WERI-Rb-1 (cell line): ENCODE measurements around the gene CCDC174.

Experiments
- DNase-seq: peaks from one replicate; pipeline ENCODE4 v3.0.0-alpha.2; 2020
- H3K27ac ChIP-seq: fragments of 250-450 bp; sonication (Bioruptor Pico); 2 replicates; pipeline ENCODE4 v1.5.1; 2020; ENCODE audit warnings: mild to moderate bottlenecking, moderate library complexity
- H3K27me3 ChIP-seq: fragments of 250-450 bp; sonication (Bioruptor Pico); 2 replicates; pipeline ENCODE4 v1.5.1; 2021; ENCODE audit warnings: mild to moderate bottlenecking, low read depth, moderate library complexity; ENCODE audit not compliant: insufficient read depth, severe bottlenecking
- H3K36me3 ChIP-seq: fragments of 250-450 bp; sonication (Bioruptor Pico); 2 replicates; pipeline ENCODE4 v1.5.1; 2020; ENCODE audit warnings: mild to moderate bottlenecking, moderate library complexity
- H3K4me3 ChIP-seq: 2 replicates; pipeline ENCODE4 v1.5.1; 2011; ENCODE audit warnings: low read depth, mild to moderate bottlenecking, control low read depth, low read length
- H3K9me3 ChIP-seq: fragments of 250-450 bp; sonication (Bioruptor Pico); 2 replicates; pipeline ENCODE4 v1.5.1; 2021; ENCODE audit warnings: mild to moderate bottlenecking, moderate library complexity; ENCODE audit not compliant: severe bottlenecking
- CTCF ChIP-seq: IDR thresholded peaks from 2 replicates; pipeline ENCODE4 v1.5.1; 2011; ENCODE audit warnings: low read depth, mild to moderate bottlenecking, control low read depth, inconsistent platforms, low read length

Gene CCDC174

GRCh38 chr3:14680115-14680514, 28.6 kb downstream of the CCDC174 start:
- Histone ChIP-seq H3K27ac (no peak overlapping the region), H3K9me3 (peaks cover 6% of the 10 kb centered on the region)
- TF ChIP-seq CTCF, result no peak

GRCh38 chr3:14680716-14681115, 29.2 kb downstream of the CCDC174 start:
- peaks cover 11% of the 10 kb centered on the region for H3K27me3 ChIP-seq
- no peaks in the 10 kb centered on the region for H3K36me3 ChIP-seq
- DNase-seq, result no peak
- no peak overlapping the region for H3K4me3 ChIP-seq
- H3K9me3 ChIP-seq, result peaks cover 6% of the 10 kb centered on the region
- H3K27ac ChIP-seq, result no peak overlapping the region
- no peak for TF ChIP-seq CTCF

More at GRCh38 chr3:14680115-14680514, 28.6 kb downstream of the CCDC174 start:
- Histone ChIP-seq H3K36me3 (no peaks in the 10 kb centered on the region), H3K27me3 (peaks cover 11% of the 10 kb centered on the region), H3K4me3 (no peak overlapping the region)
- no peak for DNase-seq

- Histone ChIP-seq H3K27me3 (peaks cover 18% of the 10 kb centered on the region), H3K27ac (no peak overlapping the region), H3K9me3 (peaks cover 6% of the 10 kb centered on the region), H3K36me3 (no peaks in the 10 kb centered on the region), H3K4me3 (no peak overlapping the region)
- DNase-seq, result no peak
- no peak for TF ChIP-seq CTCF
Observed at GRCh38 chr3:14684447-14684846, 32.9 kb downstream of the CCDC174 start.

- no peak for DNase-seq
- no peak for TF ChIP-seq CTCF
- H3K27ac ChIP-seq, result no peak overlapping the region
- peaks cover 23% of the 10 kb centered on the region for H3K27me3 ChIP-seq
- H3K9me3 ChIP-seq, result peaks cover under 1% of the 10 kb centered on the region
- no peak overlapping the region for H3K4me3 ChIP-seq
- H3K36me3 ChIP-seq, result no peaks in the 10 kb centered on the region
Observed at GRCh38 chr3:14685179-14685578, 33.6 kb downstream of the CCDC174 start.

- DNase-seq, result no peak
- H3K27ac ChIP-seq, result no peak overlapping the region
- H3K36me3 ChIP-seq, result no peaks in the 10 kb centered on the region
- H3K4me3 ChIP-seq, result no peak overlapping the region
- H3K27me3 ChIP-seq, result peaks cover 38% of the 10 kb centered on the region
- no peak for TF ChIP-seq CTCF
- H3K9me3 ChIP-seq, result no peaks in the 10 kb centered on the region
Observed at GRCh38 chr3:14687360-14687759, 35.8 kb downstream of the CCDC174 start.

GRCh38 chr3:14688525-14688924, 37.0 kb downstream of the CCDC174 start:
- TF ChIP-seq CTCF, result no peak
- Histone ChIP-seq H3K27ac (no peak overlapping the region), H3K4me3 (no peak overlapping the region)

More at GRCh38 chr3:14688525-14688924, 37.0 kb downstream of the CCDC174 start:
- Histone ChIP-seq H3K27me3 (peaks cover 34% of the 10 kb centered on the region), H3K36me3 (no peaks in the 10 kb centered on the region), H3K9me3 (peaks cover under 1% of the 10 kb centered on the region)
- no peak for DNase-seq
